ENCODE data around the gene PPIA. TPM values are rescaled to one million over a fixed set of nuclear protein-coding genes. Genes with fewer than 3 reads are reported as not detected.

The PPIA gene
- total and polyA plus RNA-seq, 3 donors from 2014 or later: 616 to 918 (median 873) TPM

DNA sequence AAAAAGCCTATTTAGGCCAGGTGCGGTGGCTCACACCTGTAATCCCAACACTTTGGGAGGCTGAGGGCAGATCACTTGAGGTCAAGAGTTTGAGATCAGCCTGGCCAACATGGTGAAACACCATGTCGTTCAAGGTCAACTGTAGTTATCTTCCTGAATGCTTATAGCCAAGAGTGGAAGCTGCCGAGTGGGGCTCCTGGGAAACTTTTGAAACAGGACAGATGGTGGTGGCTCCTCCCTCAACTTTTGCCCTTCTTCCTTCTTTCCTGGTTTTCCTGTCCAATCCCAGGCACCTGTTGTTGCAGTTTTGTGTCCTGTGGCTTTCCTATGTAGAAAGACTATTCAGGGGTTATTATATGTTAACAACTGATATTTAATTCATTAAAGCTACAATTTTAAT is 8.7 kb upstream of the PPIA start:
- no peak overlapping the region for H3K27ac ChIP-seq
- whole genome bisulfite sequencing, 2 donors: 61 to 83% methylated on average over 3 of the region's 3 CpGs
- no peak for TF ChIP-seq POLR2A (IDR thresholded peaks at IDR 0.05)
- TF ChIP-seq, protein P1, sequence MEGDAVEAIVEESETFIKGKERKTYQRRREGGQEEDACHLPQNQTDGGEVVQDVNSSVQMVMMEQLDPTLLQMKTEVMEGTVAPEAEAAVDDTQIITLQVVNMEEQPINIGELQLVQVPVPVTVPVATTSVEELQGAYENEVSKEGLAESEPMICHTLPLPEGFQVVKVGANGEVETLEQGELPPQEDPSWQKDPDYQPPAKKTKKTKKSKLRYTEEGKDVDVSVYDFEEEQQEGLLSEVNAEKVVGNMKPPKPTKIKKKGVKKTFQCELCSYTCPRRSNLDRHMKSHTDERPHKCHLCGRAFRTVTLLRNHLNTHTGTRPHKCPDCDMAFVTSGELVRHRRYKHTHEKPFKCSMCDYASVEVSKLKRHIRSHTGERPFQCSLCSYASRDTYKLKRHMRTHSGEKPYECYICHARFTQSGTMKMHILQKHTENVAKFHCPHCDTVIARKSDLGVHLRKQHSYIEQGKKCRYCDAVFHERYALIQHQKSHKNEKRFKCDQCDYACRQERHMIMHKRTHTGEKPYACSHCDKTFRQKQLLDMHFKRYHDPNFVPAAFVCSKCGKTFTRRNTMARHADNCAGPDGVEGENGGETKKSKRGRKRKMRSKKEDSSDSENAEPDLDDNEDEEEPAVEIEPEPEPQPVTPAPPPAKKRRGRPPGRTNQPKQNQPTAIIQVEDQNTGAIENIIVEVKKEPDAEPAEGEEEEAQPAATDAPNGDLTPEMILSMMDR (IDR thresholded peaks at IDR 0.05): no peak
- no peaks in the 10 kb centered on the region for H3K9me3 ChIP-seq
- H3K27me3 ChIP-seq: no peaks in the 10 kb centered on the region
- no peaks in the 10 kb centered on the region for H3K4me1 ChIP-seq
- no peaks in the 10 kb centered on the region for H3K36me3 ChIP-seq (ENCODE audit: low read depth, missing control alignments)
- H3K4me3 ChIP-seq: no peak overlapping the region
- intact Hi-C loops (cut with DNase I; ENCODE audit: low total_unique reads): no loop called here
- no peak for DNase-seq

DNA sequence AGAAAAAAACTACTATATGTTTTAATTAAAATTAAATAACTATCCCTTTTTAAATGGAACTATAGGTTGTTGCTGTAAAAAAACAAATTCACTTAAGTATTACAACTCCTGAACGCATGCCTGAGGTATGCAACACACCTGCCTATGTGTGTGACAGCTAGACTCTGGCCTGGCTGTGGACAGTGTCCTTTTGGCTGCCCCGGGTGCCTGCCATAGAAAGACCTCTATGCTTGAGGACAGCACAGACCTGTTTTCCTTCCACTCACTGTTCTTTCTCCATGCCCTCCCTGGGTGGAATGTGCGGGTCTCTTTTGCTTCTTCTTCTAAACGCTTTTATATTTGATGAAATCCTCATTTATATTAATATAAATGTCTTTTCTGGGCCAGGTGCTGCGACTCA is 6.5 kb upstream of the PPIA start:
- TF ChIP-seq, protein P1 (IDR thresholded peaks at IDR 0.05): no peak
- no peak for TF ChIP-seq POLR2A (IDR thresholded peaks at IDR 0.05)
- Histone ChIP-seq H3K9me3 (no peaks in the 10 kb centered on the region), H3K4me1 (no peaks in the 10 kb centered on the region), H3K27ac (no peak overlapping the region), H3K4me3 (no peak overlapping the region), H3K36me3 (ENCODE audit: low read depth, missing control alignments) (no peaks in the 10 kb centered on the region), H3K27me3 (no peaks in the 10 kb centered on the region)
- 84% methylated on average over 5 of the region's 5 CpGs for WGBS, 2 donors
- DNase-seq: no peak
- intact Hi-C loops (cut with DNase I; ENCODE audit: low total_unique reads): no loop called here

DNA sequence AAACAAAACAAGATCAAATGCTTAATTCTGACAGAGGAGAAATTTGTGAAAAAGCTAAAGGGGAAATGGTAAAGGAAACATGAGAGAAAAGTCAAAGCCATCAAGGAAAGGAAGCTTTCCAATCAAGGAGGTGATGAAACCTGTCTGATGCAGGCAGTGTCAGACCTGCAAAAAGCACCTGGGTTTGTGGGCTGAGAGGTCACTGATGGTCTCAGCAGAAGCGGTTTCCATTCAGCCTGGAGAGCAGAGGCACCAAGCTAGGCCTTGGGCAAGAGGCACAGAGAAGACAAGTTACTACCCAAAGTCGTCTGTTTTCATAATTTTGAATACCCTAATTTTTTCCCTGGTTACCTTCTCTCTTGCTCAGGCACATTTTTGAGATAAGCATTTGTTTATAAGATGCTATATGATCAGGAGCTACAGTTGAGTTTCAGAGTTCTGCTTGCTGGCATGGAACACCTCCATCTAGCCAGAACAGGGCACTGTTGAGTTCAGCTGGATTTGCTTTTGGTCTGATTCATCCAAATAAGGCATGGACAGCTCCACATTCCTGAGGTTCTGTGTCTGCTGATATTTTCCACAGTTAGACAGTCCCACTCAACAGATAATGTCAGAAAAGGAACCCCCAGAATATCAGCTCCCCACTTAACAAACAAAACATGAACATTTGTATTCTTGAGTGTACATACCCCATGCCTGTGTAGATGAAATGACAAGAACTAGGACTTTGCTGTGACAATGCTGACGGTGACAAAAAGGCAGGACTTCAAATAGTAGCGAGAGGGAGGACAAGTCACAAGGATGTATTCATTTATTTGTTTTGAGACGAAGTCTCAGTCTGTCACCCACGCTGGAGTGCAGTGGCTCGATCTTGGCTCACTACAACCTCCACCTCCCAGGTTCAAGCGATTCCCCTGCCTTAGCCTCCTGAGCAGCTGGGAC is 4.9 kb upstream of the PPIA start:
- 77 to 81% methylated on average over 8 of the region's 8 CpGs for WGBS, 2 donors
- DNase-seq: no peak

DNA sequence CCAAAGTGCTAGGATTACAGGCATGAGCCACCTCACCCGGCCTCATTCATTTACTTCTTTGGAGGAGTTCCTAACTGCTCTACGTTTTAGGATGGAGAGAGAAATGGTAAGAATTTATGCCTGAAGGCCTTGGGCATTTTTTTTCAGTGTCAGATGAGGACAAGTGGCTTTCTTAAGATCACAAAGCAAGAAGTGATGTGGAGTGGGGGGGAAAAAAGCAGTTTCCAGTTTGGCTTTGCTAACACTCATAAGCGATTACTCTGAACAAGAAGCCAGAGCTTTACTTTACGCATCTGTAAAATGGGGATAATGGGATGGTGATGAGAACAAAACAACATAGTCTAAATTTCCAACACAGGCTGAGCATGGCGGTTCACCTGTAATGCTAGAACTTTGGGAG is 2.6 kb upstream of the PPIA start:
- TF ChIP-seq, protein P1 (IDR thresholded peaks at IDR 0.05): no peak
- TF ChIP-seq POLR2A (IDR thresholded peaks at IDR 0.05): no peak
- Histone ChIP-seq H3K36me3 (ENCODE audit: low read depth, missing control alignments) (no peaks in the 10 kb centered on the region), H3K4me3 (no peak overlapping the region), H3K27me3 (no peaks in the 10 kb centered on the region), H3K27ac (no peak overlapping the region), H3K9me3 (no peaks in the 10 kb centered on the region), H3K4me1 (peaks cover 10% of the 10 kb centered on the region)
- intact Hi-C loops (cut with DNase I; ENCODE audit: low total_unique reads): no loop called here
- WGBS, 2 donors: 67 to 71% methylated on average over 5 of the region's 5 CpGs
- DNase-seq: no peak

More for the DNA sequence above, 4.9 kb upstream of the PPIA start:
- TF ChIP-seq, protein P1 (IDR thresholded peaks at IDR 0.05): no peak
- no peak for TF ChIP-seq POLR2A (IDR thresholded peaks at IDR 0.05)
- H3K27me3 ChIP-seq: no peaks in the 10 kb centered on the region
- H3K27ac ChIP-seq: peak overlapping the region; percentile 16 to 45
- H3K4me3 ChIP-seq: no peak overlapping the region
- intact Hi-C loops (cut with DNase I; ENCODE audit: low total_unique reads): no loop called here
- H3K36me3 ChIP-seq (ENCODE audit: low read depth, missing control alignments): no peaks in the 10 kb centered on the region
- no peaks in the 10 kb centered on the region for H3K4me1 ChIP-seq
- H3K9me3 ChIP-seq: no peaks in the 10 kb centered on the region

All from testis (tissue), 3 donors.